Stomach (tissue), 4 donors: Measurements from ENCODE around the gene ADCY5.

Experiments
- CTCF ChIP-seq, 7 experiments: fragments of 450-650 bp in 4 of 7; fragments of 200-600 bp in 3 of 7; sonication (generic) in 3 of 7; IDR thresholded peaks; one replicate each; pipeline ENCODE4 v1.5.1; 2016 to 2019; ENCODE audit warnings: antibody characterized with exemption in 7 of 7, control low read depth in 2 of 7, mild to moderate bottlenecking in 1 of 7
- EP300 ChIP-seq: sonication (generic); formaldehyde crosslinking; IDR thresholded peaks from one replicate; pipeline ENCODE4 v1.6.1; 2017; ENCODE audit warnings: antibody characterized with exemption
- POLR2A ChIP-seq, 4 donors: fragments of 450-650 bp; IDR thresholded peaks; one replicate each; pipeline ENCODE4 v1.6.1; 2016; ENCODE audit warnings: antibody characterized with exemption in 4 of 4, control low read depth in 2 of 4, mild to moderate bottlenecking in 1 of 4, moderate library complexity in 1 of 4
- POLR2AphosphoS5 ChIP-seq, 3 donors: sonication (generic); formaldehyde crosslinking; IDR thresholded peaks; one replicate each; pipeline ENCODE4 v1.6.1; 2016; ENCODE audit warnings: antibody characterized with exemption in 3 of 3

- no peak for TF ChIP-seq CTCF (IDR thresholded peaks at IDR 0.05)
- TF ChIP-seq POLR2AphosphoS5 (IDR thresholded peaks at IDR 0.05): no peak
- TF ChIP-seq POLR2A (IDR thresholded peaks at IDR 0.05): no peak
- TF ChIP-seq EP300: no peak
Observed at GRCh38 chr3:123483146-123483545, 34.3 kb upstream of the ADCY5 start.
